Erythroblast (primary cell): ENCODE data around the gene COL12A1.

ENCODE experiments used
- GATA1 ChIP-seq: IDR thresholded peaks from 2 replicates; pipeline ENCODE4 v1.6.1; 2011; ENCODE audit warnings: low read depth, mild to moderate bottlenecking, control low read depth, low read length, moderate library complexity
- POLR2A ChIP-seq: IDR thresholded peaks from 2 replicates; pipeline ENCODE4 v1.6.1; 2011; ENCODE audit warnings: mild to moderate bottlenecking, low read length

DNA sequence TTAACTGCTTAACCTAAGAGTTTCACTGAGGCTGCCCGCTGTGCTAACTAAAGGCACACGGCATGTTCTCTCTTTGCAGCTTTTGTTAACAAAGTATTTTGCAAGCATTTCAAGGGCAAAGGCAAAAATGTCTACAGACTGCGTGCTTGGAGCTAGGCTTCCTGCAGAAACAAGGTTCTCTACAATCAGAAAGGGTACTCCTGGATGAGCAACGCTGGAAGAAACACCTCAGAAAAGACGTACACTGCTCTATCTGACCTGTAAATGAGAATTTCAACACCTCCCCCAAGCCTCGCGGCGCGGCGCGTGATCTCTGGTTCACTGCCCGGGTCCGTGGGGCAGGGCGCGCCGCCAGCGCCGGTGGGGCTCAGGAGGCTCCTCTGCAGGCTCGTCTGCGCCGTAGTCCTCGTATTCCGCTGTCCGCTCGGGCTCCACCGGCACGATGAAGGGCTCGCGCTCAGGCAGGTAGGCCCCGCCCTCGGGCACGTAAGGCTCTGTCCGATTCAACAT is 120.9 kb downstream of the COL12A1 start:
- TF ChIP-seq POLR2A (no peak), GATA1 (no peak)
